Measurements from ENCODE around the gene TMEM131.

DNA sequence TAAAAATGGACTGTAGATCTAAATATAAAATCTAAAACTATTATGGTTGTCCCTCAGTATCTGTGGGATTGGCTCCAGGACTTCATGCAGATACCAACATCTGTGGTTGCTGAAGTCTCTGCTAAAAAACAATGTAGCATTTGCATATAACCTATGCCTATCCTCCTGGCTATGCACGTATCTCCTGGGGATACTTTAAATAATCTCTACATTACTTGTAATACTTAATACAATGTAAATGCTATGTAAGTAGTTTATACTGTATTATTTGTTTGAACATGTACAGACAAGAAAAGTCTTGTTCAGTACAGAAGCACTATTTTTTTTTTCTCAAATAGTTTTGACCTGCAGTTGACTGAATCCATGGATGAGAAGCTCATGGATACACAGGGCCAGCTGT, 147.4 kb downstream of the TMEM131 start:
- TF ChIP-seq, protein P1, sequence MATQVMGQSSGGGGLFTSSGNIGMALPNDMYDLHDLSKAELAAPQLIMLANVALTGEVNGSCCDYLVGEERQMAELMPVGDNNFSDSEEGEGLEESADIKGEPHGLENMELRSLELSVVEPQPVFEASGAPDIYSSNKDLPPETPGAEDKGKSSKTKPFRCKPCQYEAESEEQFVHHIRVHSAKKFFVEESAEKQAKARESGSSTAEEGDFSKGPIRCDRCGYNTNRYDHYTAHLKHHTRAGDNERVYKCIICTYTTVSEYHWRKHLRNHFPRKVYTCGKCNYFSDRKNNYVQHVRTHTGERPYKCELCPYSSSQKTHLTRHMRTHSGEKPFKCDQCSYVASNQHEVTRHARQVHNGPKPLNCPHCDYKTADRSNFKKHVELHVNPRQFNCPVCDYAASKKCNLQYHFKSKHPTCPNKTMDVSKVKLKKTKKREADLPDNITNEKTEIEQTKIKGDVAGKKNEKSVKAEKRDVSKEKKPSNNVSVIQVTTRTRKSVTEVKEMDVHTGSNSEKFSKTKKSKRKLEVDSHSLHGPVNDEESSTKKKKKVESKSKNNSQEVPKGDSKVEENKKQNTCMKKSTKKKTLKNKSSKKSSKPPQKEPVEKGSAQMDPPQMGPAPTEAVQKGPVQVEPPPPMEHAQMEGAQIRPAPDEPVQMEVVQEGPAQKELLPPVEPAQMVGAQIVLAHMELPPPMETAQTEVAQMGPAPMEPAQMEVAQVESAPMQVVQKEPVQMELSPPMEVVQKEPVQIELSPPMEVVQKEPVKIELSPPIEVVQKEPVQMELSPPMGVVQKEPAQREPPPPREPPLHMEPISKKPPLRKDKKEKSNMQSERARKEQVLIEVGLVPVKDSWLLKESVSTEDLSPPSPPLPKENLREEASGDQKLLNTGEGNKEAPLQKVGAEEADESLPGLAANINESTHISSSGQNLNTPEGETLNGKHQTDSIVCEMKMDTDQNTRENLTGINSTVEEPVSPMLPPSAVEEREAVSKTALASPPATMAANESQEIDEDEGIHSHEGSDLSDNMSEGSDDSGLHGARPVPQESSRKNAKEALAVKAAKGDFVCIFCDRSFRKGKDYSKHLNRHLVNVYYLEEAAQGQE (tag by site-specific recombination; IDR thresholded peaks at IDR 0.05): no peak
- TF ChIP-seq, protein P2, sequence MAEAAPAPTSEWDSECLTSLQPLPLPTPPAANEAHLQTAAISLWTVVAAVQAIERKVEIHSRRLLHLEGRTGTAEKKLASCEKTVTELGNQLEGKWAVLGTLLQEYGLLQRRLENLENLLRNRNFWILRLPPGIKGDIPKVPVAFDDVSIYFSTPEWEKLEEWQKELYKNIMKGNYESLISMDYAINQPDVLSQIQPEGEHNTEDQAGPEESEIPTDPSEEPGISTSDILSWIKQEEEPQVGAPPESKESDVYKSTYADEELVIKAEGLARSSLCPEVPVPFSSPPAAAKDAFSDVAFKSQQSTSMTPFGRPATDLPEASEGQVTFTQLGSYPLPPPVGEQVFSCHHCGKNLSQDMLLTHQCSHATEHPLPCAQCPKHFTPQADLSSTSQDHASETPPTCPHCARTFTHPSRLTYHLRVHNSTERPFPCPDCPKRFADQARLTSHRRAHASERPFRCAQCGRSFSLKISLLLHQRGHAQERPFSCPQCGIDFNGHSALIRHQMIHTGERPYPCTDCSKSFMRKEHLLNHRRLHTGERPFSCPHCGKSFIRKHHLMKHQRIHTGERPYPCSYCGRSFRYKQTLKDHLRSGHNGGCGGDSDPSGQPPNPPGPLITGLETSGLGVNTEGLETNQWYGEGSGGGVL (tag by site-specific recombination; IDR thresholded peaks at IDR 0.05): no peak

Data from HEK293 (cell line).